ENCODE measurements around the gene WDR86.

The WDR86 gene

DNA sequence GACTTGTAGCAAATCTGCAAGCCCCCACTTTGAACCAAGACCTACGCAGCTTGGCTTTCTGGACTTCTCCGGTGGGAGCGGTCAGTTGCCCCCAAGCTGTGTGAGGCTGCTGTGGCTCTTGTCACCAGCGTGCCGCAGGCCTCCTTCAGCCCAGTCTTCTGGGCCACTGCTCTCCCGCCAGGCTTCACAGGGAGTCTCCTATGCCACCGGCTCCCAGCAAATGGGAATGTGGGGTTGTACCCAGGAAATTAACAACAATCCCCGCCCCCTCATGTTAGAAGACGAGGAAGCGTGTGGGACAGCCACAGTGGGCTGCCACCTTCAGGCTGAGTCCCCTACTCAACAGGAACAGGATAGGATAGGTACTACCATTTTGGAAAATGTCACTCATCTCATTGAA is 4.2 kb downstream of the WDR86 start:
- no peak for DNase-seq

DNA sequence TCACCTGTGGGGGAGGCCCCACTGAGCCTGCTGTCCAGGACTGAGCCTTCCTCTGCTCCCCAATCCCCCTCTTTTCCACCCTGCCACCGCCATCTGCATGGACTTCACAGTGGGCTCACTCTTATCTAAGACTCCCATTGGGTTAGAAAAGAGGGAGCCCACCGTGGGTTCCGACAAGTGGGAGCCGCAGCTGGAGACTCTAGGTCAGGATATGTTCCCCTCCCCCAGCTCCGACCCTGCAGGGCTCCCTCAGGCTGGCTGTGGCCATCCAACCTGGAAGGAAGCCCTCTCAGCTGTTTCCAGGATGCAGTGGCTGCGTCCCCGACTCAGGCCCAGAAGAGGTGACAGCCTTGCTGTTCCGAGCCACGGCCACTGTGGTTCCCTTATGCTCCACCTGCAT is 4.8 kb downstream of the WDR86 start:
- no peak for DNase-seq

DNA sequence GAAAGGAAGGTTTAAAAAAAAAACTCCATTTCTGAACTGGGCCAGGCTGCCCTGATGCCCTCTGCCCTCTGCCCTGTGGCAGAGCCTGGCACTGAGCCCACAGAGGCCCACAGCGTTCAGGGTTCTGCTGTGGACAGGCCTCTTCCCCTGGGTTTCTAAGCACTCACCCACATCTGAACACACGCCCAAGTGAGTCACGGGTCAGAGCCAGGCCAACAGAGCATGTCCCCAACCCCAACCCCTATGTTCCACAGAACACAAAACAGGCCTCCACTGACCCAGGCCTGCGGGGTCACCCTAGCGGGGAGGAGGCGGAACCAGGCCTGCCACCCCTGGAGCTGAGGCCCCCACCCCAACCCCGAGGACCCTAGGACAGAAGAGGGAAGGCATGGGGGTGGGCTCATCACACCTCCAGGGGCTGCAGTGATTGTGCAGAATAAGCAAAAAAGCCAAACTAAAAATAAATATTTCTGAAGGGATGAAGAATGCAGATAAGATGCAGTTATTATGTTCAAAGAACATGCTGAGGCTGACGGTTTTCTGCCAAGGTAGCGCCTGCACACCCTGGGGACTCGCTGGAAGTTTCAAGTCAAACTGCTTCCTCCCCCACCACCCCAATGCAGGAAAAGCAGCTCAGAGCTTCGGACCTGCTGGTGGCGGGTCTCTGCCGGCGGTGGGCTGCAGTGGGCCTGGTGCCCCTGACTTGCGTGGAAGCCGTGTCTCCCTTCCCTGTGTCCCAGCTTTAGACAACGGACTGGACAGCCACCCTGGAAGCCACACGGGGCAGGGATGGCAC is 5.4 kb downstream of the WDR86 start:
- no peak for DNase-seq

GRCh38 chr7:151403764-151404163 is 6.1 kb downstream of the WDR86 start:
- DNase-seq = no peak

- no peak for DNase-seq
Measured at GRCh38 chr7:151402029-151402835, 7.6 kb downstream of the WDR86 start.

DNA sequence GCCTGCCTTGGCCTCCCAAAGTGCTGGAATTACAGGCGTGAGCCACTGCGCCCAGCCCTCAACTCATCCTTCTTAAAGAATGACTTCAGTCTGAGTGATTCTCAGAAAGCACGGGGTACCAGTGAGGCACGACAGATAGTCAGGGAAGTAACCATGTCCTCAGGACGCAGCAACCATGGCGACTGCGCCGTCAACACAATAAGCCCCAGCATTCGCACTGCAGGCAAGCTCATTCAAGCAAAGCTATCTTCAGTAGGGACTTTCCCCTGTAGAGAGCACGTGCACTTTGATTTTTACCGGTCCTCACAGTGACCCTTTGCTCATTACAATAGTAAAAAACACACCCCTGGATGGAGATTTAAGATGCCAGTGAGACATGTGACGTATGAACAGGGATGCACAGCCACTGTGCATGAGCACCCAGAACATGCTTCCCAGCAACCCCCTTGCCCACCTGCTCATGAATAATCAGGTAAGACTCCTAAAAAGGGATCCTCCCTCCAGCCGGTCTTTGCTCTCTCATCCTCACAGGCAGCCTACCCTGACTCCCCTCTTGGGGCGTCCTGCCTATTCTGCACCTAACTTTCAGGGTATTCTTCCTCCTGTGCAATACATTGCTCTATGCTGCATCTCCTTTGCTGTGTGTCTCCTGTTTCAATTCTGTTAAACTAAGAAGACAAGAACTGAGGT is 9.1 kb downstream of the WDR86 start:
- DNase-seq = no peak

DNA sequence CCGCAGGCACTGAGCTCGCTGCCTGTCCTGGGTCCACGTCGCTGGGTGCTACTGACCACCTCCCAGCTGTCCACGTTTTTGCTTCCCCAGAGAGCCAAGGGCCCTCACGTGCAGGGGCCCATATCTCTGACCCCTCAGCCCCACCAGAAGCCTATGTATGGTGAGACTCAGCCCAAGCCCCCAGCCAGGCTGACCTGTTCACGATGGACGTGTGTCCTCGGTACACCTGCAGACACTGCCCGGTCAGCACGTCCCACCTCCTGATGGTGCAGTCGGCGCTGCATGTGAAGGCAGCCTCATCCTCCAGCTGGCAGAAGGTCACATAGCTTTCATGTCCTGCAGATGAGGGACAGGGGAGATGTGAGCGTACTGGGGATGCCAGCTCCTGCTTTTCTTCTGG is 9.9 kb downstream of the WDR86 start:
- DNase-seq = no peak

DNA sequence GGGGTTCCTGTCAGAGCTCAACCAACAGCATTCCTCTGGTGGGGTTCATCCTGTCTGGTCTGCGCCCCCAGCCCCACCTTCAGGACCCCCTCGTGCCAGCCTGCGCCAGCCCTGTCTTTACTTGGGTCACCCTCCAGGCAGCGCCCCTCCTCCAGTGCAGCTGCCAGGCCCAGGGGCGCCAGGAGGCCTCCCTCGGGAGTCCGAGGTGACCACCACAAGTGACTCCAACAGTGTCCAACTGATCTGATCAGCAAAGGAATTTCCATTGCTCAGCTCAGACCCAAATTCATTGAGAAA is 10.6 kb downstream of the WDR86 start:
- no peak for DNase-seq

GRCh38 chr7:151398446-151399304 is 11.2 kb downstream of the WDR86 start:
- no peak for DNase-seq

DNA sequence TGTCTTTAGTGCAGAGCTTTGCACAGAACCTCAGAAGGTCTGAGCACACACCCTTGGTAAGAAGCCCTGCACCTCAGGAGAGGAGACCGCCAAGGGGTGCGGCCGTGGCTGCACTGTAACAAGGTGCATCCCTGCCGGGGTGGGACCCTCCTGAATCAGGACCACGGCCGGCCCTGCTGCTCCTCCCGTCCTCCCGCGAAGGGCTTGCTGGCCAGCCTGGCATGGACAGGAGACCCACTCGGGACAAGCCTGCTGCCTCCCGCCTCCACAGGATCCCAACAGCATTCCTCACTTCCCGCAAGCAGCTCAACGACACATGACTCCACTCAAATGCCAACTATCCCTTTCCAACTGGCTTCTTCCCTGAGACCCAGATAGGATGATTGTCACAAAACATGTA is 12.8 kb downstream of the WDR86 start:
- no peak for DNase-seq

GRCh38 chr7:151396328-151396970 is 13.4 kb downstream of the WDR86 start:
- DNase-seq = no peak

GRCh38 chr7:151395036-151395367 is 14.8 kb downstream of the WDR86 start:
- no peak for DNase-seq

DNA sequence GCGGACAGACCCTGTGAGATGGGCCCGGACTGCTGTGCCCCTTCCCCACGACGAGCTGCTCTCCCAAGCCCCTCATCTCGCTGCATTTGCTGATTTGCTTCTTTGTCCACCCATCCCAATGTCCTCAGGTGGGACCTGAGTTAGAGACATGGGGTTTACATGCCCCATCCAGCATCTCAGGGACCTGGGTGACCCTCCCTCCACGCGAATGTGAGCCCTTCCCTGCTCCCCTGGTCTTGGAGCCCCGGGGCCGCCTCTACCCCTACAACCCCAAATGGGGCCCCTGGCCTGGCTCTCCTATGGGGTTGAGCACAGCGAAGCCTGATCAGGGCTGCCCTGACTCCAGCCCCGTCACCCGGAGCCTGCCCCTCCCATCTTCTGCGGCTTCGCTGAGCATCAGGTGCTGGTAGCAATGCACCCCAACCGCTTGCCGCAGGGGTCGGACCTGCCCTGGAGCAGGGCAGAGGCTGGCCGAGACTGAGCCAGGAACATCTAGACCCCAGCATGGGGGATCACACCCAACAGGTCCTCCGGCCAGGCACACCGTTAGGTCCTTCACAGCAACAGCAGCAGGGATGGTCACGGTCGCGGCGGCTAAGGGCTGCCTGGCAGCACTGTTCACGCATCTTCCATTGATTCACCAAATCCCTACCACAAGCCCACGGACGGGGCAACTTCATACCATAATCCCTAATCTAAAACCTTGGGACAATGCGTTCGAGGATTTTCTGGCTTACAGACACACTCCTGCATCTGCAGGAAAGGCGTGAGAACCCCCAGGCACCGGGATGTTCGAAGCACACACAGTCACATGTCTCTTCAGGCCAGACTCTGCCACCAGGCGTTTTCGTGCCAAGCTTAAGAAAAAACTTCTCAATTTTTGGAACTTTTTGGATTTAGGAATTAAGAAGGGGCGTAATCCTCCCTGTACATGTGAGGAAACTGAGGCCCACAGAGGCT is 15.5 kb downstream of the WDR86 start:
- no peak for DNase-seq

GRCh38 chr7:151393031-151393977 is 16.5 kb downstream of the WDR86 start:
- DNase-seq = no peak

- DNase-seq = no peak
Measured at GRCh38 chr7:151392426-151392825, 17.4 kb downstream of the WDR86 start.

DNA sequence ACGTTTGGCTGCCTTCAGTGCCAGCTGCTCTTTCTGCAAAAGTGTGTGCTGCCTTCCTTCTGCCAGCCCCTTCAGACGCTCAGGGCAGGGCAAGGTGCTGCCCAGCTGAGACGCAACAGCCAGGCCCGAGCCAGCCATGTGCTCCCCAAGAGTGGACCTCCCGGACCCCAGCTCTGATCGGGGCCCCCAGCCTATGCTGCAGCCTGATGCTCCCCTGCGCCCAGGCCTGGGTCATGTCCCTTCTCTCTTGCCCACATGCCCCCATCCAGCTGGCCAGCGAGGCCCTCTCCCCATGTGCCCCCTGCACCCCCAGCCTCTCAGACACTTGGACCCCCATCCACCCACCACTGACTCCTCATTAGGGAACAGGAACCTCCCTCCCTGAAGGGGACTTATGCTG is 17.8 kb downstream of the WDR86 start:
- no peak for DNase-seq

DNA sequence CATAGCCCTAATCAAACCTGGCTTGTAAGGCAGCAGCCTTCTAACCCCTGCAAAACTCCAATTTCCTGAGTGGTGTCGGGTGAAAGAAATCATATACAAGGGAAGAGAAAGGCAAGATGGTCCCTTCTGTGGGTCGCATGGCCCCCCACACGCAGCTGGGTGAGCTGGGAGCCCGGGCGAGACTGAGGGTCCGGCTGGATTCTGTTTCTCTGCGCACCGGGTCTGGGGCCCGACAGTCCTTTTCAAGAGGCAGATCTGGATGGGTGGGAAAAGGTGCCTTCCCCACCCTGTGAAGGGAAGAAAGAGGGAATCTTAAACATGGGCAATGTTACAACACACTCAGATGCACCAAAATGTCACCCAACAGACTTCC is 18.5 kb downstream of the WDR86 start:
- DNase-seq = no peak

GRCh38 chr7:151390598-151391357 is 19.1 kb downstream of the WDR86 start:
- peak; percentile 17 for DNase-seq
